HG03571 (cell line): ENCODE data around the gene TFG.

Experiments
- ATAC-seq: cut with Tn5 transposase; IDR thresholded peaks from one replicate; pipeline ENCODE4 v1.9.1; 2021; ENCODE audit not compliant: unreplicated experiment

TFG gene

GRCh38 chr3:100789579-100789978 is 80.3 kb downstream of the TFG start:
- no peak for ATAC-seq

DNA sequence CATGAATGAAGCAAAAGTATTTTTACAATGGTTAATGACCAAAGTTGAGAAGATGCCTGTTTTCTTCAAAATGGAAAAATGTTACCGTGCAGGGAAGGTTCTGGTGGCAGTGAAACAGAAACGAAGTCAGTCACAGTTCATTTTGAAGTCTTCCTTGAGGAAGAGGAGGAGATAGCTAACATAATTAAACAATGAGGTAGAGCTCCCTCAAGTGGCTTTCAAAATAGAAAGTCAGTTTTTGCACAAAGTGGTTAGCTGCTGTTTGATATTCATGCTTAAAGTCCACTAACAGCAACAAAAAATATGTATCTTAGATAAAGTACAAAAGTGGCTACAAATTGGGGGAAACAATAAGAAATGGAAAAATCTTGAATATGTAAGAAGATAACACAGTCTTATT is 87.3 kb downstream of the TFG start:
- ATAC-seq = no peak

GRCh38 chr3:100798012-100798411 is 88.7 kb downstream of the TFG start:
- ATAC-seq = no peak
